Measurements from ENCODE around the gene MLKL. TPM values are rescaled to one million over a fixed set of nuclear protein-coding genes. Genes with fewer than 3 reads are reported as not detected.

The MLKL gene
- total RNA-seq, 1 experiment from 2014 or later: 4.3 TPM

- TF ChIP-seq ETV6 (CRISPR knock-in tag; IDR thresholded peaks at IDR 0.05): no peak
- TF ChIP-seq JUN (CRISPR knock-in tag; IDR thresholded peaks at IDR 0.05): no peak
- no peak for TF ChIP-seq FOXP1 (CRISPR knock-in tag; IDR thresholded peaks at IDR 0.05; ENCODE audit: borderline replicate concordance)
- TF ChIP-seq, protein P1, sequence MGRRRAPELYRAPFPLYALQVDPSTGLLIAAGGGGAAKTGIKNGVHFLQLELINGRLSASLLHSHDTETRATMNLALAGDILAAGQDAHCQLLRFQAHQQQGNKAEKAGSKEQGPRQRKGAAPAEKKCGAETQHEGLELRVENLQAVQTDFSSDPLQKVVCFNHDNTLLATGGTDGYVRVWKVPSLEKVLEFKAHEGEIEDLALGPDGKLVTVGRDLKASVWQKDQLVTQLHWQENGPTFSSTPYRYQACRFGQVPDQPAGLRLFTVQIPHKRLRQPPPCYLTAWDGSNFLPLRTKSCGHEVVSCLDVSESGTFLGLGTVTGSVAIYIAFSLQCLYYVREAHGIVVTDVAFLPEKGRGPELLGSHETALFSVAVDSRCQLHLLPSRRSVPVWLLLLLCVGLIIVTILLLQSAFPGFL (CRISPR knock-in tag; IDR thresholded peaks at IDR 0.05; ENCODE audit: borderline replicate concordance): no peak
- TF ChIP-seq, protein P2, sequence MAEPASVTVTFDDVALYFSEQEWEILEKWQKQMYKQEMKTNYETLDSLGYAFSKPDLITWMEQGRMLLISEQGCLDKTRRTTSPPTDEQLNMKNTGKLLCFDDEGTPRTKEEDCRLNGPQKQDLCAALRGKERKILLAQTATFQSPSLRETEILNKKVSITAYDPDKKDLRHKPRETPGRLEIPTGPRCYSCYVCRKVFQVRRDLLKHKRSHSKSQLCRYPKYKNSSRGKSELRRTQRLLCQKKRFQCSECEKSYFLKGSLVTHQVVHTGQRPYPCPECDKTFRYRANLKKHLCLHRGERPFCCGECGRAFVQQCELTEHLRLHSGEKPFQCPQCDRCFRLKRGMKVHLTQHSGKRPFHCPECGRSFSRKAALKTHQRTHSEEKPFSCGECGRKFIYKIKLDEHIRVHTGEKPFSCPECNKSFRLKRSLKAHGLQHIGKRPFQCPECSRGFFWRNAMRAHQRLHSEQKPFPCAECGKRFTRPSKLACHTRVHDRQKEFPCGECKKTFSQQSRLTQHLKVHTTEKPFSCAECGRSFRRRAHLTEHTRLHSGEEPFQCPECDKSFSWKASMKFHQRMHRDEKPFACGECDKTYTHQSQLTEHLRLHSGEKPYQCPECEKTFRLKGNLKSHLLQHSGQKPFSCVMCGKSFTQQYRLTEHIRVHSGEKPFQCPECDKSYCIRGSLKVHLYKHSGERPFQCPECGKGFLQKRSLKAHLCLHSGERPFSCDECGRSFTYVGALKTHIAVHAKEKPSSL (CRISPR knock-in tag; conservative IDR thresholded peaks at IDR 0.05): no peak
- TF ChIP-seq GABPB1 (CRISPR knock-in tag; IDR thresholded peaks at IDR 0.05): no peak
- TF ChIP-seq OVOL2 (CRISPR knock-in tag; IDR thresholded peaks at IDR 0.05; ENCODE audit: borderline replicate concordance): no peak
- no peak for TF ChIP-seq NR3C1 (CRISPR knock-in tag; conservative IDR thresholded peaks at IDR 0.05; ENCODE audit: low read depth)
Observed at GRCh38 chr16:74737521-74737920, 36.9 kb upstream of the MLKL start (continued).

DNA sequence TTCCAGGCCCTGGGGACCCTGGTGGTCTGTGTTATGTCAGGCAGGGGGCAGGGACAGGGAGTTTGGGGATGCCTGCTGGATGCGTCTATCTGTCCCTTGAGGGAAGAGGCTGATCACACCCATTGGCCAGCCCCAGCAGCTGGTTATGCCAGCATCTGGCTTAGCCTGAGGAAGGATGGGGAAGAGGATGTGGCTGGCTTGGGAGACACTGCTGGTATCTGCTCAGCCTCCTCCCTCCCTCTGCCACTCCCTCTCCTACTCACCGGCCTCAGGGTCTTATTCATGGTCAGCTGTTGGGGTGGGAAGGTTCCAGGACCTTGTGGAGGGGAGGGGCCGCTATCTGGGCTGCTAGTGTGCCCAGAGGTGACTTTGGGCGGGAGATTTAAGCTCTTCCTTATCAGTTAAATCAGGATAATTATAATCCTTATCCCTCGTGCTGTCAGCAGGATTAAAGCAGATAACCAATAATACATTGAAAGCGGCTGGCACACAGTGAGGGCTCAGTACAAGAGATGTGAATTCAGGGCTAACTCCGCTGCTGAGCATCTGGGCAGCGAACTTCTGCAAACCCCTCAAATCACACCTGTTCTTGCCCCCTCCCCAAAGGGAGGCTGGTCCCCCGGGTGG, 36.0 kb upstream of the MLKL start:
- Mint-ChIP-seq H3K27me3 (ENCODE audit: low read depth) (no peaks in the 10 kb centered on the region), H3K4me1 (peaks cover 42% of the 10 kb centered on the region), H3K27ac (no peak overlapping the region), H3K9me3 (no peaks in the 10 kb centered on the region), H3K36me3 (no peaks in the 10 kb centered on the region), H3K4me3 (no peak overlapping the region)
- ChIA-PET CTCF (interaction anchor here (1.7 to 2.9 kb wide), 2 partner anchors 10 to 21 kb away, joined by 4 to 30 read pairs; no protein-coding TSS in a partner anchor), POLR2A (no interaction called here)
- DNase-seq (ENCODE audit: low spot score): no peak
- no peak for ATAC-seq
- TF ChIP-seq SMAD4 (CRISPR knock-in tag; IDR thresholded peaks at IDR 0.05) (no peak), ZBTB21 (CRISPR knock-in tag; IDR thresholded peaks at IDR 0.05; ENCODE audit: borderline replicate concordance) (no peak)
- TF ChIP-seq, protein P3, sequence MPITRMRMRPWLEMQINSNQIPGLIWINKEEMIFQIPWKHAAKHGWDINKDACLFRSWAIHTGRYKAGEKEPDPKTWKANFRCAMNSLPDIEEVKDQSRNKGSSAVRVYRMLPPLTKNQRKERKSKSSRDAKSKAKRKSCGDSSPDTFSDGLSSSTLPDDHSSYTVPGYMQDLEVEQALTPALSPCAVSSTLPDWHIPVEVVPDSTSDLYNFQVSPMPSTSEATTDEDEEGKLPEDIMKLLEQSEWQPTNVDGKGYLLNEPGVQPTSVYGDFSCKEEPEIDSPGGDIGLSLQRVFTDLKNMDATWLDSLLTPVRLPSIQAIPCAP (CRISPR knock-in tag; IDR thresholded peaks at IDR 0.05): no peak

GRCh38 chr16:74735554-74735953, 34.9 kb upstream of the MLKL start:
- H3K27me3 Mint-ChIP-seq (ENCODE audit: low read depth): no peaks in the 10 kb centered on the region
- TF ChIP-seq ZNF121 (CRISPR knock-in tag; IDR thresholded peaks at IDR 0.05) (peak; percentile 79; the same call in 1 of the 2 replicates), ESRRA (CRISPR knock-in tag; IDR thresholded peaks at IDR 0.05; ENCODE audit: borderline replicate concordance) (no peak), ERG (CRISPR knock-in tag; IDR thresholded peaks at IDR 0.05) (no peak), GABPB1 (CRISPR knock-in tag; IDR thresholded peaks at IDR 0.05) (no peak), ZSCAN18 (CRISPR knock-in tag; IDR thresholded peaks at IDR 0.05) (no peak), FOXP4 (CRISPR knock-in tag; IDR thresholded peaks at IDR 0.05) (no peak)
- TF ChIP-seq, protein P4, sequence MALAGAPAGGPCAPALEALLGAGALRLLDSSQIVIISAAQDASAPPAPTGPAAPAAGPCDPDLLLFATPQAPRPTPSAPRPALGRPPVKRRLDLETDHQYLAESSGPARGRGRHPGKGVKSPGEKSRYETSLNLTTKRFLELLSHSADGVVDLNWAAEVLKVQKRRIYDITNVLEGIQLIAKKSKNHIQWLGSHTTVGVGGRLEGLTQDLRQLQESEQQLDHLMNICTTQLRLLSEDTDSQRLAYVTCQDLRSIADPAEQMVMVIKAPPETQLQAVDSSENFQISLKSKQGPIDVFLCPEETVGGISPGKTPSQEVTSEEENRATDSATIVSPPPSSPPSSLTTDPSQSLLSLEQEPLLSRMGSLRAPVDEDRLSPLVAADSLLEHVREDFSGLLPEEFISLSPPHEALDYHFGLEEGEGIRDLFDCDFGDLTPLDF (CRISPR knock-in tag; IDR thresholded peaks at IDR 0.05): no peak
- peaks cover 46% of the 10 kb centered on the region for H3K4me1 Mint-ChIP-seq
- no peaks in the 10 kb centered on the region for H3K9me3 Mint-ChIP-seq
- no peak overlapping the region for H3K4me3 Mint-ChIP-seq
- no peak overlapping the region for H3K27ac Mint-ChIP-seq
- H3K36me3 Mint-ChIP-seq: no peaks in the 10 kb centered on the region
- DNase-seq (ENCODE audit: low spot score) (no peak), ATAC-seq (no peak)
- POLR2A ChIA-PET: no interaction called here
- CTCF ChIA-PET: interaction anchor here (0.6 to 1.7 kb wide), 3 partner anchors 20 to 78 kb away, joined by 3 to 4 read pairs (median 4); no protein-coding TSS in a partner anchor

Data from WTC11 (cell line).